ENCODE data around the gene ANKRD17.
"Not testable (repeated sequence)": the region's sequence is repeated elsewhere in the genome, so short reads cannot be mapped to it uniquely, and the experiment has no call there.

ANKRD17 gene

DNA sequence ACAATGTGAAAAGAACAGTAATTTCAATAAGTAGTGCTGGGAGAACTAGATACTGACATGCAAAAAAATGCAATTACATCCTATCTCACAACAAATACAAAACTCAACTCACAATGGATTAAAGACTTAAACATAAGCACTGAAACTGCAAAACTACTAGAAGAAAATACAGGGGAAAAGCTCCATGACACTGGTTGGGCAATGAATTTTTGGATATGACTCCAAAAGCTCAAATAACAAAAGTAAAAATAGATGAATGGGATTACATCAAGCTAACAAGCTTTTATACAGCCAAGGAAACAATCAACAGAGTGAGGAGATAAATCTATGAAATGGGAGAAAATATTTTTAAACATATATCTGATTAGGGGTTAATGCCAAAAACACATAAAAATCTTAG lies 53.1 kb downstream of the ANKRD17 start:
- FAIRE-seq = no peak

DNA sequence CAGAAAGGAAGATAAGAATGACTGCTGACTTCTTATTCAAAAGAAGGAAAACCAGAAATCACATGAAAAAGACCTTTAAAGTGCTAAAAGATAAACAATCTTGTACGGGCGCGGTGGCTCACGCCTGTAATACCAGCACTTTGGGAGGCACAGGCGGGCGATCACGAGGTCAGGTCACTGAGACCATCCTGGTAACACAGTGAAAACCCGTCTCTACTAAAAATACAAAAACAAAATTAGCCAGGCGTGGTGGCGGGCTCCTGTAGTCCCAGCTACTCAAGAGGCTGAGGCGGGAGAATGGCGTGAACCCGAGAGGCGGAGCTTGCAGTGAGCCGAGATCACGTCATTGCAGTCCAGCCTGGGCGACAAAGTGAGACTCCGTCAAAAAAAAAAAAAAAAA lies 54.6 kb downstream of the ANKRD17 start:
- FAIRE-seq; DNase-seq (ENCODE audit: insufficient read length, low spot score): not testable (repeated sequence)

More for the DNA sequence above, 53.1 kb downstream of the ANKRD17 start:
- DNase-seq (ENCODE audit: insufficient read length, low spot score) = no peak

DNA sequence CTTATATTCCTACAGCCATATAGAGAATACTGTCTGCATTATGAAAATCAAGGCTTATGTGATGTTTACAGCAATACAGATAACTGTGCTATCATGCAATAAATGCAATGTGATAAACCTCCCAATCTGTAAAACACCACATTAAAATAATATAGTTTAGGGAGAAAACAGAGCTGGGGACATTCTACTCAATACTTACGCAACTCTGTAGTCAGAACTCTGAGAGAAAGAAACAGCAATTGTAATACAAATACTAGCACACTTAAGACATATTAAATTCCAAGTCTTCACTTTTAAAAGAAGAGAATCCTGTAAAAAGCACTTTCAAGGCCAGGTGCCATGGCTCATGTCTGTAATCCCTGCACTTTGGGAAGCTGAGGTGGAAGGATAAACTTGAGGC lies 61.4 kb downstream of the ANKRD17 start:
- FAIRE-seq (no peak), DNase-seq (ENCODE audit: insufficient read length, low spot score) (no peak)

DNA sequence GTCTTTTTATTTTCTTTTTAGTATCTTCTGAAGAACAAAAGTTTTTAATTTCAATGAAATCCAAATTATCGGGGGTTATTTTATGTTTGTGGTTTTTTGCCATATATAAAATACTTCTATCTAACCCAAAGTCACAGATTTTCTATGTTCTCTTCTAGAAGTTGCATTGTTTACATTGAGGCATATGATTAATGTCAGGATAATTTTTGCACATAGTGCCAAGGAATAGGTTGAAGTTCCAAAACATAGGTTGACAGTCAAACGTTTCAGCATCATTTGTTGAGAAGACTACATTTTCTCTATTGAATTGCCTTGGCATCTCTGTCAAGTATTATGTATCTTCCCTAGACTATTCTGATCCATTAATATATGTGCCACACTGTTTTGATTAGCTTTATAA lies 64.5 kb downstream of the ANKRD17 start:
- DNase-seq (ENCODE audit: insufficient read length, low spot score) (no peak), FAIRE-seq (no peak)

DNA sequence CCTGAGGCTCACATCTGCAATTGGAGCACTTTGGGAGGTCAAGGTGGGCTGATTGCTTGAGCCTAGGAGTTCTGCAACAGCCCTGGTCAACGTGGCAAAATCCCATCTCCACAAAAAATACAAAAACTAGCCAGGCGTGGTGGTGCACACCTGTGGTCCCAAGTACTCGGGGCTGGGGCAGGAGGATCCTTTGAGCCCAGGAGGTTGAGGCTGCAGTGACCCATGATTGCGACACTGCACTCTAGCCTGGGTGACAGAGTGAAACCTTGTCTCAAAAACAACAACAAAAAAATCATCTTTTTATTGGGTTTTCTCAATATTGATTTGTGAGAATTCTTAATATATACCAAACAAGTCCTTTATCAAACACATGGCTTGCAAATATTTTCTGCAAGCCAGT lies 64.9 kb downstream of the ANKRD17 start:
- DNase-seq (ENCODE audit: insufficient read length, low spot score) = no peak

DNA sequence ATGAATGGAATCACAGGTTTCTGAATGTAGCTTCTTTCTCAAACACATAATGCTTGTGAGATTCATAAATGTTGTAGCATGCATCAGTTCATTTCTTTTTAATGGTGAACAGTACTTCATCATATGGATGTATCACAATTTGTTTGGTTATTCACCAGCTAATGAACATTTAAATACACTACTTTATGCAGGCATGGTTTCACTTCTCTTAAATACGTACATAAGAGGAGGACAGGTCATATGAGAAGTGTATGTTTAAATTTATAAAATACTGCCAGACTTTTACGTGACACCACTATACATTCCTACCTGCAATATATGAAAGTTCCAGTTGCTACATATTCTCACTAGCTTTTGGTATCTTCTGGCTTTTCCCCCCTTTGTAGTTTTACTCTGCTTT lies 65.4 kb downstream of the ANKRD17 start:
- FAIRE-seq = no peak
- no peak for DNase-seq (ENCODE audit: insufficient read length, low spot score)

More for the DNA sequence above, 64.9 kb downstream of the ANKRD17 start:
- no peak for FAIRE-seq

DNA sequence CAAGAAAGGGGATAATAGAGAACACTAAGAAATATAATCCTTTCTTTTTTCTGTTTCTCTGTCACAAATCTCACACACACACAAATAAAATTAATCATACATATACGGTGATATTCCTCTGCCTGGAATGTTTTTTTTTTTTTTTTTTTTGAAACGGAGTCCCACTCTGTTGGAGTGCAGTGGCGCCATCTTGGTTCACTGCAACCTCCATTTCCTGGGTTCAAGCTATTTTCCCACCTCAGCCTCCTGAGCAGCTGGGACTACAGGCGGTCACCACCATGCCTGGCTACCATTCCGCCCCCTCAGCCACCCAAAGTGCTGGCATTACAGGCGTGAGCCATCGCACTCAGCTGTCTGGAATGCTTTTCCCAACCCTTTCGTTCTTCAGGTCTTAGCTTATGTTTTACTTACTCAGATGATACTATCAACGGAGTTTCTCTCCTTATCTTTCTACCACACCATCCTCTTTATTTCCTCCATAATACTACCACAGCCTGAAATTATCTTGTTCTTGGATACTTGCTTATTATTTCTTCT lies 69.3 kb downstream of the ANKRD17 start:
- DNase-seq (ENCODE audit: insufficient read length, low spot score) (no peak), FAIRE-seq (no peak)

DNA sequence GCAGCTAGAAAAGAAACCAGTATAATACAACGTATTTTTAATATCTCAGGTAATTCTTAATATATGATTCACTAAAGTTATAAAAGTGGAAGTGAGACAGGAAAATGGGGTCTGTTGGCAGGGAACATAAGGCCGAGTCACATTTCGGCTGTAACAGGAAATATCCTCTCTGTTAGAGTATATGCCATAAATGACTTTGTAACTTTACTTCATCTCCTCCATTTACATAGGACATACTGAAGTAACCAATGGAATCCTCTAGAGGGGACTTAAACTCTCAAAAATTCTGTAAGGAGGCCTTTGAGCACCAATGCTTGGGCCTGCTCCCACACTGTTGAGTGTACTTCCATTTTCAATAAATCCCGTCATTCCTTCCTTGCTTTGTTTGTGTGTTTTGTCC lies 71.3 kb downstream of the ANKRD17 start:
- FAIRE-seq (no peak), DNase-seq (ENCODE audit: insufficient read length, low spot score) (no peak)

DNA sequence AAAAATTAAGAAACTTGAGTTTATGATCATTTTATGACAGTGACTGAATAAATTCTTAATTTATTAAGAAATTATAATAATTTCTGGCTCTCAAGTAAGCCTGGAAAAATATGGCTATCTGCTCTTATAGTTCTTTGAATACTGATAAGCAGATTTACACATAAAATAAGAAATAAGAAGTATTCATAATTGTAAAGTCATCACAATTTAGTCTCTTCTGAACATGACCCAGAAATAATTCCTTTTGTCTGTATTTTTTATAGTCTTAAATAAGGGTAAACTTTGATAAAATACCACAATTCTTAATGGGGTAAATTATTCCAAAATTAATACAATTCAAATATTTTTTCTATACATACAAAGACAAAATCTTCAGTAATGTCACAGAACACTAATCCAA lies 72.7 kb downstream of the ANKRD17 start:
- FAIRE-seq (no peak), DNase-seq (ENCODE audit: insufficient read length, low spot score) (no peak)

DNA sequence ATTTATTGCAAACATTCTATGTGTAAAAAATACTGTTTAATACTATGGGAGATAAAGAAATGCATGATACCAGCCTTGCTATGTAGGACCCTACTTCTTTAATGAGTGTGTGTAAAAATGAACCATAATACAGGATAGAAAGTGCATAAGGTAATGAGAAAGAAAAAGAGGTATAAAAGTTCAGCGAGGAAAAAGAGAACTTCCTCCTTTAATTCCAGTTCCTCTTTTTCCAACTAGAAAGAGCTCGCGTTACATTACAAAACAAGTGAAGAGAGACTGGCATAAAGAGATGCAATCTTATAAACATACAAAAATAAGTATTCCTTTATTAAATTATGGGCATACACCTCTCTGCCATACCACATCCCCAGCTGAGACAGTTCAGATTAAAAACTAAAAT lies 77.4 kb downstream of the ANKRD17 start:
- FAIRE-seq (no peak), DNase-seq (ENCODE audit: insufficient read length, low spot score) (no peak)

DNA sequence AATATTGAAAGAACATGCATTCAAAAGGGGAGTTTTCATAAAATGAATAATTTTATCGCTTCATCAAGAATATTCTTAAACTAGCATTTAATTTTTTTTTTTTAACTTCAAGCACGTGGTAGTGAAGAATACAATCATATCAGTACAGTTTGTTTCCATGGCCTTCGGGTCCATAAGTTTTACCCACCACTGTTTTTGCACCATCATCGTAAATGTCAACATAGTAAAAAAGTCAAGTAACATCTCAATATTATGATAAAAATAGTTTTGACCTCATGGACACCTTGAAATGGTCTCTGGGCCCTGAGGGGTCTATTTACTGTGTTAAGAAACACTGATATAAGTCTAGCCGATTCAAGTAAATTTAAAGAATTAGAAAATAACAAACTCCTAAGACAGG lies 80.2 kb downstream of the ANKRD17 start:
- DNase-seq (ENCODE audit: insufficient read length, low spot score) (no peak), FAIRE-seq (no peak)

DNA sequence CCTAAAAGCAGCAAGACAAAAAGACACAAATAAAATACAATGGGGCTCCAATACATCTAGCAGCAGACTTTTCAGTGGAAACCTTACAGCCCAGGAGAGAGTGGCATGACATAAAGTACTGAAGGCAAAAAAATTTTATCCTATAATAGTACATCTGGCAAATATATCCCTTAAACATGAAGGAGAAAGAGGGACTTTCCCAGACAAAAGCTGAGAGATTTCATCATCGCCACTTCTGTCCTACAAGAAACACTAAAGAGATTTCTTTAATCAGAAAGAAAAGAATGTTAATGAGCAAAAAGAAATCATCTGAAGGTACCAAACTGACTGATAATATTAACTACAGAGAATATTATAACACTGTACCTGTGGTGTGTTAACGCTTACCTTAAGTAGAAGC lies 86.4 kb downstream of the ANKRD17 start:
- no peak for DNase-seq (ENCODE audit: insufficient read length, low spot score)
- no peak for FAIRE-seq

DNA sequence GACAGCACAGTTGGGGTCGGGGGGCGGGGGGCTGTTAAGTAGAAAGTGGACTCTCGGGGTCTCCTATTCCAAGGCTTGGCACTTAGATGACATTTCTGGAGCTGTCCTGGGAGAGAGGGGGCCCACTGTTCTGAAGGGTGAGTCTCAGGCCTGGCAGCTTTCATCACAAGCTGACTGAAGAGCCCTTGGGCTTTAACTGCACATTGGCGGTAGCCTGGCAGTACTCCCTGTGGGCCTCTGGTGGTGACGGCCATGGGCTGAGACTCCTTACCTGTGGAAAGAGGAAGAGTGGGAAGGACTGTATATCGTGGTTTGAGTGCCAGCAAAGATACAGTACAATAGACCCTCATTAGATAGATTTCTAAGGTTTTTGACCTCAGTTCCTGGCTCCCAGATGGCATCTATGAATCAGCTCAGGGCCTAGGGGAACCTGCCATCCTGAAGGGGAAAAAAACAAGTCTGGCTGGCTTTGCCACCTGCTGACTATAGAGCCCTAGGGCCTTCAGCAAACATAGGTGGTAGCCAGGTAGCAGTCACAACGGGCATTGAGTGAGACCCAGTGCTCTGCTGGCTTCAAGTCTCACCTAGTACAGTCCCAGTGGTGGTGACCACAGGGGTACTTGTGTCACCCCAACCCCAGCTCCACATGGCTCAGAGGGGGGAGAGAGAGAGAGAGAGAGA lies 87.9 kb downstream of the ANKRD17 start:
- FAIRE-seq = no peak
- DNase-seq (ENCODE audit: insufficient read length, low spot score) = no peak

DNA sequence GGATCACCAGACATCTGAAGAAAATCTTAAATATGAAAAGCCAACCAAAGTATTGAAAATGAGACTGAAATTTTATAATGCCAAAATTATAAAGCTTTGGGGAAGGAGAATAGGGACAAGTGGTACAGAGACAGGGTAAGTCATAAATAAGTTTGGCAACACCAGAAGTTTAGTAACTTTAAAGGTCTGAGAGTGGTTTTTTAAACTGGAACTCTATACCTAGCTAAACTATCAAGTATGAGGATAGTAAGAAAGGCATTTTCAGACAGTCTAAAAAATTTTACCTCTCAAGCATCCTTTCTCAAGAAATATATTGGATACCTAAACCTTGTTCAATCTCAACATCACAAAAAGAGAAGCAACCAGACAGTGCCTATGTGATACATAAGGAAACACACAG lies 92.4 kb downstream of the ANKRD17 start:
- no peak for FAIRE-seq
- DNase-seq (ENCODE audit: insufficient read length, low spot score) = no peak

DNA sequence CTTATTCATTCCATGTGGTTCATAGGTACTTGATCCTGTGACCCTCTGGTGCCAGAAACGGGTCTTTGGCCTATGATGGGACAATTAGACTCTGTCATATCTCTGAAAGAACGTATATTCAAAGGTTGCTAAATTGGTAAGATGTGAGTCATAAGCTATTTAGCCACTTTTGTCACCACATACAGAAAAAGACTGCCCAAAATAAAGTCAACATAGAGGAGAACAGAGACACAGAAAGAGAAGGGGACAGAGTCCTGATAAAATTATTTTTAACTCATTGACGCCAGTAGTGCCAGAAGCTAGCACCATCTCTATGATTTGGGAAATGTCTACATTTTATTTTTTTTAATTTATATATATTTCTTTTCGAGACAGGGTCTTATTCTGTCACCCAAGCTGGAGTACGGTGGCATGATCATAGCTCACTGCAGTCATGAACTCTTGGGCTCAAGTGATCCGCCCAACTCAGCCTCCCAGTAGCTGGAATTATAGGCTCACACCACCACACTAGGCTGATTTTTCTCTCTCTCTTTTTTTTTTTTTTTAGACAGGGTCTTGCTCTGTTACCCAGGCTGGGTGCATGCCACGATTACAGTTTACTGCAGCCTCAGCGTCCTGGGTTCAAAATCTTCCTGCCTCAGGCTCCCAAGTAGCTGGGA lies 96.9 kb downstream of the ANKRD17 start:
- FAIRE-seq = no peak
- DNase-seq (ENCODE audit: insufficient read length, low spot score) = no peak

DNA sequence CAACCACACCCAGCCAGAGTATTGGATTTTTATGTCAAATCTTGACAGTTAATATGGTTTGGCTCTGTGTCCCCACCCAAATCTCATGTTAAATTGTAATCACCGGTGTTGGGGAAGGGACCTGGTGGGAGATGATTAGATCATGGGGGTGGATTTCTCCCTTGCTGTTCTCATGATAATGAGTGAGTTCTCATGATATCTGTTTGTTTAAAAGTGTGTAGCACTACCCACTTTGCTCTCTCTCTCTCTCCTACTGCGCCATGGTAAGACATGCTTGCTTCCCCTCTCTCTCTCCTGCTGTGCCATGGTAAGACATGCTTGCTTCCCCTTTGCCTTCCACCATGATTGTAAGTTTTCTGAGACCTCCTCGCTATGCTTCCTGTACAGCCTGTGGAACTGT lies 102.2 kb downstream of the ANKRD17 start:
- DNase-seq (ENCODE audit: insufficient read length, low spot score) = no peak
- FAIRE-seq = no peak

DNA sequence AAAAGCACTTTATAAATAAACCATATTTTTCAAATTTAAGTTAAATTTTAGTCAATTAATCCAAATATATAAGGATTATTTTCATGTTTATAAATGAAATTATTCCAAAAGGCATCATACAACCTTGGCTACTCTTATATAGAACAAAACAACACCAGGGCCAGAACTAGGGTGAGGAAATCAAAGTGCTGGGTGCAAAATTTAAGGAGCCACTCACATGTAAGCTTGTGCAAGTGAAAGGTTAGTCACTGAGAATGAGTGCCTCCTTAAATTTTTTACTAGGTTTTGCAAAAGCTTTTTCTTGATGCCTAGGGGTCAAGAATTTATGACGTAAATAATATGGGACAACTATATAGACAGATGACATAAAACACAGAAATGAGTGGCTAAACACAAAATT lies 105.7 kb downstream of the ANKRD17 start:
- FAIRE-seq (no peak), DNase-seq (ENCODE audit: insufficient read length, low spot score) (no peak)

DNA sequence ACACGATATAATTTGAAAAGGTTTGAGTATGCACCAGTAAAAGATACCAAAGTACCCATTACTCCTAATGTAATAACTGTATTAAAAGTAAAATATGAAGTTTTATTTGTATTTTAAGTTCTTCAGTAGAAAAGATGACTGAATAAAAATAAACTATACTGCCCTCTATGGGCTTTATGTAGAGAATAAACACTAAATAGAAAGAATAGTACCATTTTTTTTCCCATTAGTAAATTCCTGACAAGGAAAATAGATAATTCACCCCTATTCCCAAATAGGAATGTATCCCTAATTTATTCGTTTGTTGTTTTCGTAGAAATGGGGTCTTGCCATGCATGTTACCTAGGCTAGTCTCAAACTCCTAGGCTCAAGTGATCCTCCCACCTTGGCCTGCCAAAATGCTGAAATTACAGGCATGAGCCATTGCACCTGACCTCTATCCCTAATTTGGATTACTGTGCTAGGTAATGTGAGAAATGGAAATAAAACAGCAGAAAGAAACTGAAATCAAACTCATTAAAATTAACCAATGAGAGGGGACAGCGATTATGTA lies 115.5 kb downstream of the ANKRD17 start:
- no peak for DNase-seq (ENCODE audit: insufficient read length, low spot score)
- no peak for FAIRE-seq

DNA sequence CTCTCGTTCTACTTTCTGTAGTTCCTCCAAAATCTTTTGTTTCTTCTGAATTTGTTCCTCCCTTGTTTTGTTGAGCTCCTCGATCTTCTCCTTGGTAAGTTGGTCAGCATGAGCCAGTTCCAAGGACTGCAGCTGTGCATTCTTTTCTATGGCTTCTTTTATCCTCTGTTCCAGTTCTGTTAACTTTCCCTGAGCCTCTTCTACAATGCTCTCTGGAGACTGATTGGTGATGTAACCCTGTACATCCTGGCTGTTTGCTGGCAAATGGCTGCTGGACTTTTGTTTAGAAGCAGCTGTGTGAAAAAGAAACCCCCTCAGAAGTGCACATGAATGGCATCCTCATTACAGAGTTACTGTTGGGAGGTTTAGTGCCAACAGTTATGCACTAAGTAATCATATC lies 118.6 kb downstream of the ANKRD17 start:
- no peak for FAIRE-seq

DNA sequence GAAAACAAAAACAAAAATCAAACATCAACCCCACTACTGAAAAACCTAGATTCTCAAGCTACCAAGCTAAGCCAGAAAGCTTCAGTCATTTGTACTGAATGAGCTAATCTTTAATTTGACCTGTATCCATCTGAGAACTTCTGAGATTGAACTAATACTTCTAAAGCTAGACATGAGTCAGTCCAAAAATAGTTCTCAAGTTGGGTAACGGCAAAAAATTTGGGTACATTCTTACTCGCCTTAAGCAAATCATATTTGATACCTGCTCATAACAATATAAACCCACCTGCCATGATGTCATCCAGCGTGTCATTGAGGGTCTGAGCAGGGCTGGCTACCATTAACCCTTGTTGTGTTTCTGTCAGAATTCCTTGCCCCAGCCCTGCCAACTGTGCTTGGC lies 119.4 kb downstream of the ANKRD17 start:
- FAIRE-seq = no peak
- no peak for DNase-seq (ENCODE audit: insufficient read length, low spot score)

More for the DNA sequence above, 118.6 kb downstream of the ANKRD17 start:
- DNase-seq (ENCODE audit: insufficient read length, low spot score) = no peak

DNA sequence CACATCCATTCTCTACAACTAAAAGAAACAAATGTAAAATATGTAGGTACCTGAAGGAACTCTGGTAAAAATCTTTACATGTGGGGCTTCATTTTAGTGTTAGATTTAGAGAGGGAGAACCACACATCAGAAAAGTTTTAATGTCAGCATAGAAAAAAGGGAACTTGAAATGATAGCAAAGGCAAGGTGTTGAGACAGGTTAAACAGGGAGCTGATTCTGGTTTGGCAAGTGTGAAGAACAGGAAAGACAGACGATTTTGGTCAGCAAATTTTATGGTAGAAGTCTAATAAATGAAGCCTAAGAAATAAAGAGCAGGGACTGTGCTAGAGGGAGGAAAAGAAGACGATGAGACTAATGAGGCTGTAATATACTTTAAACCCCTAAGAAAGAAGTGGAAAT lies 121.5 kb downstream of the ANKRD17 start:
- FAIRE-seq = no peak
- no peak for DNase-seq (ENCODE audit: insufficient read length, low spot score)

DNA sequence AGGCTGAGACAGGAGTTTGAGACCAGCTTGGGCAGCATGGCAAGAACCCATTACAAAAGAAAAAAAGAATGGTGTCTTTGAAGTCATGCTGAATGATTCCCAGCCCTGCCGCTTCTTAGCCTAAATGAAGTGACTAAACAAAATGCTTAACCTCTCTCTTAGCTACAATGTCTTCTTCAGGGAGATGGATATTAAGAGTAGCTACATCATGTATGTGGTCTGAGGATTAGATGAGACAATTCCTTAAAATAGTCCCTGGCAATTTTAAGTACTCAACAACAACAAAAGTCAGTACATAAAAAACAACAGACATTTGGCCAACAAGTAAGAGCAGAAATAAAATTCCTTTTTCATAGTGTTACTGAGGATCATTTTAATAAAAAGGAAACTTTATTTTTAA lies 124.8 kb downstream of the ANKRD17 start:
- DNase-seq (ENCODE audit: insufficient read length, low spot score) (no peak), FAIRE-seq (no peak)

All from HTR-8/SVneo (cell line).